Fibroblast of lung (primary cell): ENCODE results near the gene ATG7.

Source experiments
- CTCF ChIP-seq, 2 donors: IDR thresholded peaks in 1 of 2; conservative IDR thresholded peaks in 1 of 2; 1 replicate in 1 of 2; 2 replicates in 1 of 2; pipeline ENCODE4 v1.5.1; 2011 to 2012; ENCODE audit warnings: low read length in 2 of 2, control low read depth in 1 of 2, inconsistent platforms in 1 of 2, low read depth in 1 of 2, mild to moderate bottlenecking in 1 of 2
- EZH2 ChIP-seq: IDR thresholded peaks from 2 replicates; pipeline ENCODE4 v1.5.1; 2012; ENCODE audit warnings: low read length, control low read depth, mild to moderate bottlenecking; ENCODE audit errors: missing control alignments

GRCh38 chr3:11498177-11498576, 226.0 kb downstream of the ATG7 start:
- TF ChIP-seq CTCF (conservative IDR thresholded peaks at IDR 0.05 in 1 of 2, IDR thresholded peaks at IDR 0.05 in 1 of 2; ENCODE audit: low read depth in 1 of 2, low read length in 2 of 2) (no peak), EZH2 (no peak)
